Measurements from ENCODE around the gene FETUB.

DNA sequence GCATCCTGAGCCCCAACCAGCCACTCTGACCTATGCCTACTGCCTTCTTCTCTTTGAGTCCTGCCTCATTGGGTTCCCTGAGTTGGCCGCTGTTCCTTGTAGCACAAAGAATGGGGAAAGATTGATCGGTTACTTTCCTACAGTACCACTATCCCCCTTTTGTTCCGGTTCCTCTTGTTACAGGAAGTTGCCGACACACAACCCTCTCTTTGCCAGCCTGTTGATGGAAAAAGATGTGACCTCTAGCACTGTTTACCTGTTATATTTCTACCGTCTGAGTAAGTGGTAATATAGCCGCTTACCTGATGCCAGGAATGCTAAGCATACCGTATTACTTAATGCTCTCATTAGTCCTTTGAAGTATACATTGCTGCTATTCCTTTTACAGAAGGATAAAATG, 37.0 kb upstream of the FETUB start:
- TF ChIP-seq, protein P1, sequence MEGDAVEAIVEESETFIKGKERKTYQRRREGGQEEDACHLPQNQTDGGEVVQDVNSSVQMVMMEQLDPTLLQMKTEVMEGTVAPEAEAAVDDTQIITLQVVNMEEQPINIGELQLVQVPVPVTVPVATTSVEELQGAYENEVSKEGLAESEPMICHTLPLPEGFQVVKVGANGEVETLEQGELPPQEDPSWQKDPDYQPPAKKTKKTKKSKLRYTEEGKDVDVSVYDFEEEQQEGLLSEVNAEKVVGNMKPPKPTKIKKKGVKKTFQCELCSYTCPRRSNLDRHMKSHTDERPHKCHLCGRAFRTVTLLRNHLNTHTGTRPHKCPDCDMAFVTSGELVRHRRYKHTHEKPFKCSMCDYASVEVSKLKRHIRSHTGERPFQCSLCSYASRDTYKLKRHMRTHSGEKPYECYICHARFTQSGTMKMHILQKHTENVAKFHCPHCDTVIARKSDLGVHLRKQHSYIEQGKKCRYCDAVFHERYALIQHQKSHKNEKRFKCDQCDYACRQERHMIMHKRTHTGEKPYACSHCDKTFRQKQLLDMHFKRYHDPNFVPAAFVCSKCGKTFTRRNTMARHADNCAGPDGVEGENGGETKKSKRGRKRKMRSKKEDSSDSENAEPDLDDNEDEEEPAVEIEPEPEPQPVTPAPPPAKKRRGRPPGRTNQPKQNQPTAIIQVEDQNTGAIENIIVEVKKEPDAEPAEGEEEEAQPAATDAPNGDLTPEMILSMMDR (IDR thresholded peaks at IDR 0.05; ENCODE audit: insufficient read depth, low read length) = no peak
- peak; percentile 79 for TF ChIP-seq GABPA (IDR thresholded peaks at IDR 0.05; ENCODE audit: low read depth)
